Prostate gland (tissue), 2 donors: Measurements from ENCODE around the gene MAN2C1. TPM values are rescaled to one million over a fixed set of nuclear protein-coding genes. Genes with fewer than 3 reads are reported as not detected.

Experiments used
- DNase-seq: peaks from one replicate; pipeline ENCODE4 v3.0.0-alpha.2; 2019; ENCODE audit warnings: low spot score
- H3K27ac ChIP-seq, 2 donors: fragments of 200-600 bp; sonication (generic); 2 replicates each; pipeline ENCODE4 v1.5.1; 2017 to 2019
- H3K27me3 ChIP-seq: fragments of 200-600 bp; sonication (generic); replicated peaks from 2 replicates; pipeline ENCODE4 v1.5.1; 2019; ENCODE audit not compliant: insufficient read depth
- H3K36me3 ChIP-seq, 2 donors: fragments of 200-600 bp; sonication (generic); 1 replicate in 1 of 2; 2 replicates in 1 of 2; pipeline versions ENCODE4 v1.5.1 to v1.8.1; 2017 to 2019
- H3K4me1 ChIP-seq: fragments of 200-600 bp; sonication (generic); replicated peaks from 2 replicates; pipeline ENCODE4 v1.5.1; 2019
- H3K4me3 ChIP-seq, 2 donors: fragments of 200-600 bp; sonication (generic); 2 replicates each; pipeline ENCODE4 v1.5.1; 2017 to 2019
- H3K9me3 ChIP-seq: fragments of 200-600 bp; sonication (generic); 2 replicates; pipeline ENCODE4 v1.5.1; 2017
- POLR2A ChIP-seq: fragments of 450-650 bp; IDR thresholded peaks from one replicate; pipeline ENCODE4 v1.6.1; 2016; ENCODE audit warnings: antibody characterized with exemption, mild to moderate bottlenecking
- POLR2AphosphoS5 ChIP-seq: sonication (generic); formaldehyde crosslinking; IDR thresholded peaks from one replicate; pipeline ENCODE4 v1.6.1; 2017; ENCODE audit warnings: antibody characterized with exemption
- WGBS: methylation state at CpG from one replicate; pipeline ENCODE4 v1.1.5; 2018; 5-methylcytosine and 5-hydroxymethylcytosine counted together
- intact Hi-C: fragments of 100-400 bp; cut with DNase I; formaldehyde crosslinking; loops from one replicate; pipeline ENCODE4 v1.14.2; 2022
- total RNA-seq, 2 donors: library from RNA; depleted of rRNA; stranded (reverse); fragments of >200 nt; gene quantifications; one replicate each; pipeline ENCODE4 v1.1.0, GENCODE V29; 2016
- TF ChIP-seq, protein P1 (sequence below), 4 experiments: fragments of 200-600 bp in 2 of 4; fragments of 450-650 bp in 2 of 4; sonication (generic) in 2 of 4; IDR thresholded peaks; 1 replicate in 3 of 4; 2 replicates in 1 of 4; pipeline ENCODE4 v1.5.1; 2016 to 2019; ENCODE audit warnings: antibody characterized with exemption in 4 of 4, mild to moderate bottlenecking in 2 of 4, moderate library complexity in 2 of 4

Gene MAN2C1
- total RNA-seq, 2 donors from 2014 or later, result 184 to 238 TPM

DNA sequence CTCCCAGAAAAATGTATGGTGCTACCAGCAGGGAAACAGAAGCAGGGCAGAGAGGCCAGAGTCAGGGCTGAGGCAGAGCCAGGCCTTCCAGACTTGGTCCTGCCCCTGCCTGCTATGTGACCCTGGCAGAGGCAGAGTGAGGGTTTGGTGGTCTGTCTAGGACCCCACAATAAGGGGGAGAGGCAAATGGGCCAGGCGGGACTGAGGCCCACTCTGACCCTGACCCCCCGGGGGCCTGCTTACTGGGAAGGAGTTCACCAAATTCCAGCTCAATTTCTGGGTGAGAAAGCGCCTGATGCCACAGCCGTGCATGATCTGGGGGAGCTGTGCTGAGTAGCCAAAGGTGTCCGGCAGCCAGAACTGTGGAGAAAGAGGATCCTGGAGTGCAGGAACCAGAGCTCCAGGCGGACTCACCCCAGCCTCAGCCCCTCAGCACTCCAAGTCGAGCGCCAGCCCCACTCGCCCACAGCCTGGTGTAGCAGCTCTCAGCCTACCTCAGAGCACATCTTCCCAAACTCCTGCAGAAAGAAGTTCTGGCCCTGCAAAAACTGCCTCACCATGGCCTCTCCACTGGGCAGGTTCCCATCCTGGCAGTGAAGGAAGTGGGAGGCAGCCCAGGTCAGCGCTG, 6.9 kb downstream of the MAN2C1 start:
- WGBS, result 92% methylated on average over 10 of the region's 10 CpGs
- H3K9me3 ChIP-seq, result no peaks in the 10 kb centered on the region
- DNase-seq, result no peak
- H3K36me3 ChIP-seq, result peaks cover 6 to 10% of the 10 kb centered on the region in 2 donors
- intact Hi-C loops, result no loop called here
- no peak overlapping the region for H3K4me3 ChIP-seq
- H3K27me3 ChIP-seq, result no peaks in the 10 kb centered on the region
- H3K4me1 ChIP-seq, result no peaks in the 10 kb centered on the region
- H3K27ac ChIP-seq, result no peak overlapping the region
- TF ChIP-seq, protein P1, sequence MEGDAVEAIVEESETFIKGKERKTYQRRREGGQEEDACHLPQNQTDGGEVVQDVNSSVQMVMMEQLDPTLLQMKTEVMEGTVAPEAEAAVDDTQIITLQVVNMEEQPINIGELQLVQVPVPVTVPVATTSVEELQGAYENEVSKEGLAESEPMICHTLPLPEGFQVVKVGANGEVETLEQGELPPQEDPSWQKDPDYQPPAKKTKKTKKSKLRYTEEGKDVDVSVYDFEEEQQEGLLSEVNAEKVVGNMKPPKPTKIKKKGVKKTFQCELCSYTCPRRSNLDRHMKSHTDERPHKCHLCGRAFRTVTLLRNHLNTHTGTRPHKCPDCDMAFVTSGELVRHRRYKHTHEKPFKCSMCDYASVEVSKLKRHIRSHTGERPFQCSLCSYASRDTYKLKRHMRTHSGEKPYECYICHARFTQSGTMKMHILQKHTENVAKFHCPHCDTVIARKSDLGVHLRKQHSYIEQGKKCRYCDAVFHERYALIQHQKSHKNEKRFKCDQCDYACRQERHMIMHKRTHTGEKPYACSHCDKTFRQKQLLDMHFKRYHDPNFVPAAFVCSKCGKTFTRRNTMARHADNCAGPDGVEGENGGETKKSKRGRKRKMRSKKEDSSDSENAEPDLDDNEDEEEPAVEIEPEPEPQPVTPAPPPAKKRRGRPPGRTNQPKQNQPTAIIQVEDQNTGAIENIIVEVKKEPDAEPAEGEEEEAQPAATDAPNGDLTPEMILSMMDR (IDR thresholded peaks at IDR 0.05), result no peak
- TF ChIP-seq POLR2AphosphoS5 (no peak), POLR2A (no peak)

DNA sequence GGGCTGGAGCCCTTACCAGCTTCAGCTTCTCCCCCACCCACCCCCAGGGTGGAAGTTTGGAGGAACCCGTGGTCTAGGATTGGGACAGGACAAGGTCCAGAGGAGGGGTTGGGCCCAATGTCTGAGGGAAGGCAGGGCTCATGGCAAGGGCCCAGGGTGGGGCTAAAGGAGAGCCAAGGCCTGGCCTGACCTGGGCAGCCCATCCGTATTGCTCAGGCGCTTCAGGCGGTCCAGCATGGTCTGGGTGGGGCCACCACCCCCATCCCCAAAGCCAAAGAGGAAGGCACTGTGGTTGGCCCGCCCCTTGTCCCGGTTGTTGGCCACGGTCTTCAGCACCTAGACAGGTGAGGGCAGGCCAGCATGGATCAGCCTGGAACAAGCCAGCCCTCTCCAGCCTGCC, 7.6 kb downstream of the MAN2C1 start:
- DNase-seq, result no peak
- no peaks in the 10 kb centered on the region for H3K9me3 ChIP-seq
- WGBS, result 91% methylated on average over 7 of the region's 7 CpGs
- no peaks in the 10 kb centered on the region for H3K27me3 ChIP-seq
- H3K27ac ChIP-seq, result no peak overlapping the region
- H3K4me1 ChIP-seq, result no peaks in the 10 kb centered on the region
- no peak overlapping the region for H3K4me3 ChIP-seq
- no peak for TF ChIP-seq POLR2AphosphoS5
- TF ChIP-seq, protein P1 (IDR thresholded peaks at IDR 0.05), result no peak
- no peak for TF ChIP-seq POLR2A
- intact Hi-C loops, result no loop called here
- peaks cover under 1 to 10% of the 10 kb centered on the region in 2 donors for H3K36me3 ChIP-seq

DNA sequence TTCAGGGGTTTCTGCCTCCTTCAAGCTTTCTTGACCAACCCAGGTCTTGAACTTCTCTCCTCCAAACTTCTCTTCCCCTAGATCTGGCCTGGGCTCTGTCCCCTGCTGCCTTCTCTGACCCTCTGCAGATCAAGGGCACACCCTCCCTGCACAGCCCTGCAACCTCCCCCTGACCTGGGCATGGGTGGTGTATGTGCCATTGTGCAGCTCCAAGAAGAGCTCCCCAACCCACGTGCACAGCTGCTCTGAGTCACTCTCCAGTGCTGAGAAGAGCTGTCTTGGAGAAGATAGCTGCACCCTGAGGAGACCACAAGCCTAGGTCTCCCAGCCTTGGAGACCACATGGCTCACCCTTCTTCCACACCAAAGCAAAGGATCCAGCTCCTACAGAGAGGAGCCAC, 8.0 kb downstream of the MAN2C1 start:
- TF ChIP-seq POLR2AphosphoS5 (no peak), POLR2A (no peak)
- TF ChIP-seq, protein P1 (IDR thresholded peaks at IDR 0.05), result no peak
- DNase-seq, result no peak
- H3K4me3 ChIP-seq, result no peak overlapping the region
- H3K36me3 ChIP-seq, result peaks cover 0 to 10% of the 10 kb centered on the region in 2 donors
- intact Hi-C loops, result no loop called here
- H3K9me3 ChIP-seq, result no peaks in the 10 kb centered on the region
- WGBS, result 75% methylated on average over 1 of the region's 1 CpG
- H3K4me1 ChIP-seq, result no peaks in the 10 kb centered on the region
- no peak overlapping the region for H3K27ac ChIP-seq
- H3K27me3 ChIP-seq, result no peaks in the 10 kb centered on the region

DNA sequence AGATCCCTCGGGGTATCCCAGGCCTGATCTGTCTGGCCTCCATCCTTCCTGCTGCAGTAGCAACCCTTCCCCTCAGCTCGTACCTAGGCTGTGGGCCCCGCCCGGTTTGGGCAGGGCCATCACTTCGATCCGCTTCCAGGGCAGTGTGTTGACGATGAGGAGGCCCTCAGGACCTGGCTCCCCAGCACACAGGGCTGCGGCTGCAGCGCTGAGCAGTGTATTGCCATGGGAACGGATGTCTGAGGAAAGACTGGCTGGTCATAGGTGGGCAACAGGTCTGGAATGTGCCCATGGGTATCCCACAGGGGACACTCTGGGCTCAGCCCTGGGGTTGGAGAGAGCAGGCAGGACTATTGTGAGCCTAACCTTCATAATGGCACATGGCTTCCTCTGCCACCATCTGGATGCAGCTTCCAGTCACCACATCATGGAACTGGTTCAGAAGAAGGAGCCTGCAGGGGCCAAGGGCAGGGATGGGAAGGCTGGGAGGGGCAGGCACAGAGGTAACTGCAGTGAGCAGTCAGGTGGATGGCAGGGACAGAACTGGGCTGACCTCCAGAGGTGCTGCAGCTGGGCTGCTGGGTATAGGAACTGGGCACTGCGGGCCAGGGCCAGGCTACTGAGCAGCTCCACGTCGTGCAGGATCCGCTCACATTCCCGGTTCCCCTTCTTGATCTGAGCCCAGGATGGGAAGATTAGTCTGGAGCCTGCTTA, 8.7 kb downstream of the MAN2C1 start:
- no peak for TF ChIP-seq POLR2AphosphoS5
- TF ChIP-seq POLR2A, result no peak
- TF ChIP-seq, protein P1 (IDR thresholded peaks at IDR 0.05), result no peak
- intact Hi-C loops, result no loop called here
- no peaks in the 10 kb centered on the region for H3K9me3 ChIP-seq
- WGBS, result 83% methylated on average over 15 of the region's 15 CpGs
- H3K27ac ChIP-seq, result no peak overlapping the region
- peaks cover 0 to 10% of the 10 kb centered on the region in 2 donors for H3K36me3 ChIP-seq
- no peak for DNase-seq
- no peaks in the 10 kb centered on the region for H3K4me1 ChIP-seq
- no peak overlapping the region for H3K4me3 ChIP-seq
- no peaks in the 10 kb centered on the region for H3K27me3 ChIP-seq
